GM10248 (cell line): ENCODE measurements around the gene NFIC.

Experiments used
- CTCF ChIA-PET: fragments of 300-600 bp; sonication (Branson Sonifier 250); formaldehyde crosslinking; extraction: SDS; loops from one replicate; lab custom pipeline; 2021; ENCODE audit warnings: antibody characterized with exemption; lab: Yijun Ruan, JAX
- POLR2A ChIA-PET: fragments of 350-650 bp; sonication (Branson Sonifier 250); formaldehyde crosslinking; extraction: SDS; loops from one replicate; lab custom pipeline; 2020; ENCODE audit warnings: antibody characterized with exemption; lab: Yijun Ruan, JAX
- DNase-seq: peaks from one replicate; pipeline ENCODE4 v3.0.0; 2012; ENCODE audit errors: extremely low spot score
- TF ChIP-seq, protein P1 (sequence below): IDR thresholded peaks from 2 replicates; pipeline ENCODE4 v1.5.1; 2012; ENCODE audit warnings: mild to moderate bottlenecking, low read depth; ENCODE audit errors: extremely low read depth, missing control alignments, control extremely low read depth

NFIC gene

DNA sequence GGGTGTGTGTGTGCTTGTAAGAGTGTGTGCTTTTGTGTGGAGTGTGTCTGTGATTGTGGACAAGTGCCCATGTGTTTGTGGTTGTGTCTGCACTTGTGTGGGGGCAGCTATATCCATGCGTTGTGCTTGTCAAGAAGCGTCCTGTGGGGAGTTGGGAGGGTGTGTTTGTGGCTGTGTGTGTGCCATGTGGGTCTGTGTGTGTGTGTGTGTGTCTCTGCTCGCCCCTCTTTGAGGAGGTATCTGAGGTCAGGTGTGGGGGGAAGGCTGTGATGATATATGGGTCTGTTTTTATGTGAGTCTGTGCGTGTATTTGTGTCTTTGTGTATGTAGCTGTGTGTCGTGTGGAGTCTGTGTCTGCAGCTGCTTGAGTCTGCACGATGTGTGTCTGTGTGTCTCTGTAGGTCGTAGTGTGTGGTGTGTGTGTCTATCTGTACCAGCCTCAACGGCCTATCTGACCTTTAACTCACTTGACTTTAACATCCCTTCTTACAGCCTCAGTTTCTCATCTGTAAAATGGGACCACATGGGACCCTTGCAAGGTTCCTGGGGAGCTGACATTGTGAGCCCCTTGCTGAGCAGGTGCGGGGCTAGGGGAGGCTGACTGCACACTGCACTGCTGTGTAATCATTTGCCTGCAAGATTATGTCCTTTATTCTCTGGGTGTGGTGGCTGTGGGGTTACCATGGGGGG lies 4.0 kb upstream of the NFIC start:
- POLR2A ChIA-PET, result interaction anchor here (0.6 kb wide), 1 partner anchor 10 kb away, joined by 3 read pairs; no protein-coding TSS in a partner anchor
- CTCF ChIA-PET, result interaction anchor here (1.0 to 1.9 kb wide), 3 partner anchors 48 to 123 kb away, joined by 3 to 7 read pairs (median 5); no protein-coding TSS in a partner anchor
- no peak for DNase-seq
- TF ChIP-seq, protein P1, sequence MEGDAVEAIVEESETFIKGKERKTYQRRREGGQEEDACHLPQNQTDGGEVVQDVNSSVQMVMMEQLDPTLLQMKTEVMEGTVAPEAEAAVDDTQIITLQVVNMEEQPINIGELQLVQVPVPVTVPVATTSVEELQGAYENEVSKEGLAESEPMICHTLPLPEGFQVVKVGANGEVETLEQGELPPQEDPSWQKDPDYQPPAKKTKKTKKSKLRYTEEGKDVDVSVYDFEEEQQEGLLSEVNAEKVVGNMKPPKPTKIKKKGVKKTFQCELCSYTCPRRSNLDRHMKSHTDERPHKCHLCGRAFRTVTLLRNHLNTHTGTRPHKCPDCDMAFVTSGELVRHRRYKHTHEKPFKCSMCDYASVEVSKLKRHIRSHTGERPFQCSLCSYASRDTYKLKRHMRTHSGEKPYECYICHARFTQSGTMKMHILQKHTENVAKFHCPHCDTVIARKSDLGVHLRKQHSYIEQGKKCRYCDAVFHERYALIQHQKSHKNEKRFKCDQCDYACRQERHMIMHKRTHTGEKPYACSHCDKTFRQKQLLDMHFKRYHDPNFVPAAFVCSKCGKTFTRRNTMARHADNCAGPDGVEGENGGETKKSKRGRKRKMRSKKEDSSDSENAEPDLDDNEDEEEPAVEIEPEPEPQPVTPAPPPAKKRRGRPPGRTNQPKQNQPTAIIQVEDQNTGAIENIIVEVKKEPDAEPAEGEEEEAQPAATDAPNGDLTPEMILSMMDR, result no peak

DNA sequence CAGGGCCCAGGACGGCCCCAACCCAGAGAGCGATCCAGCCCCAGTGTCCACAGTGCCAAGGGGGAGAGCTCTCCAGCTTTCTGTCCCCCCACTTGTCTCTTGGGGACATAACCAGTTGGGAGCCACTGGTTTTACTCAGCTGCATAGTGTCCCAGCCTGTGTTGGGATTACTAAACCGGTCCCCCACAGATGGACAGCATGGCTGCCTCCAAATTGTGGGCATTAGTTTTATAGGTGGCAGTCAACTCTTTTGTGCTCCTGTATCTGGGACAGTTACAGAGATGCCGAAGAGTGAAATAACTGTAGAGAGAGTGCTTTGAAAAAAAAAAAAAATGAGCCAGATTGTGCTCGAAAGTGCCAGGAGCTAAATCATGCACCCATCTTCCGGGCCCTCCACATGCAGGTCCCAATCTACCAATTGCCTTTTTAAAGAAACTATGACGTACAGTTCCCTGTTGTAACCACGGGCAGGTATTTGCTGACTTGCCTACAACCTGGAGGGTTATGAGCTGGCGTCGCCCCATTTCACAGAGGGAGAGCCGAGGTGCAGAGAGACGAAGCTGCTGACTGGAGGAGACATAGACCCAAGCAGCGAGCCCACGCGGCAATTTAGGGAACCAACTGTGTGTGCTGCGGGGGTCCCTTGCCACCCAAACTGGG lies 2.4 kb upstream of the NFIC start:
- CTCF ChIA-PET, result interaction anchor here (1.1 to 1.5 kb wide), 3 partner anchors 10 to 65 kb away, joined by 3 to 5 read pairs (median 3); no protein-coding TSS in a partner anchor
- no peak for DNase-seq
- TF ChIP-seq, protein P1, result no peak
- POLR2A ChIA-PET, result interaction anchor here (0.5 kb wide), 1 partner anchor 63 kb away, joined by 5 read pairs; no protein-coding TSS in a partner anchor

DNA sequence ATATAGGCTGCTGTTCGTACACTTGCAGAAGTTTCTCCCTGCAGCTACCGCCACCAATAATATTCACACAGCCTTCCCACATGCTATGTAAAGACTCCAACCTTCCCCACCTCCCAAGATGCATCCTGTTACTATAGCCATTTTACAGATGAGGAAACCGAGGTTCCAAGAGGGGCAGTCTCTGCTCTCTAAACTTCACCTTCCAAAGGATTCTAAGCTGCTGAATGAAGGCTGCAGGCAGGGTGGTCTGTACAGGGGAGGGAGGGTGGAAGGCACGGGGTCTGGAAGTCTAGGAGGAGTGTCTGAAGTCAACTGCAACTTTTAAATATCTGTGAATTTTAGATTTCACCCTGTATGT lies 1.9 kb upstream of the NFIC start:
- TF ChIP-seq, protein P1, result no peak
- no peak for DNase-seq
- ChIA-PET POLR2A (interaction anchor here (0.5 kb wide), 1 partner anchor 63 kb away, joined by 5 read pairs; no protein-coding TSS in a partner anchor), CTCF (interaction anchor here (1.1 to 1.5 kb wide), 3 partner anchors 11 to 65 kb away, joined by 3 to 5 read pairs (median 3); no protein-coding TSS in a partner anchor)

DNA sequence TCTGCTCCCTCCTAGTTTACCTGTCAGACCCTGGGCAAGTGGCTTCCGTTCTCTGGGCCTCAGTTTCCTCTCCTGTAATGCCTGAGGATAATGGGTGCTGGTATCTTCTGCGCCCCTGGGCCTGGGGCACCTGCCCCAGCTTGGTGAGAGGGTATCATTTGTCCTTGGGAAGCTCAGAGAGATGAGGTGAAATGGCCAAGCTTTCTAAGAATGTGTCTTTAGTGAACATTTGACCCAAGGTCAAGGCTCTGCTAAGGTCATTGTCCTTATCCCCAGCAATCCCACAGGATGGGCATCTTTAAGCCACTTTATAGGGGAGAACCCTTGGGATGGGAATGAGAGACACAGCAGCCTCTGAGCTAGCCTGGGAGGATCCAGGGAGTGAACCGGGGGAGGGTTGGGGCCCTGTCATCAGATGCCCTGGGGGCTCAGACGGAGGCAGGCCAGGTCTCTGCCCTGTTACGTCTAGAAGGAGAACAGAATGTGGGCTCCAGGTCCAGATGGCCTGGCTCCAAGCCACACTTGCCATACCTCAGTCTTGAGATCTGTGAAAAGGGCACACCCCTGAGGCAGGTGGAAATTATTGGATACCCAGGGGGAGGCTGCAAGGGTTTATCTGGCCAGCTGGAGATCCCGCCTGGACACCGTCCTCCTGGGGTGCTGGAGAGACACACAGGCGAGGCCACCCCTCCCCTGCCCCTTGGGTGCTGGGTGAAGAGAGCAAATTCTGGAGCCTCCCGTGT lies 1.1 kb upstream of the NFIC start:
- ChIA-PET CTCF (interaction anchor here (1.1 to 1.4 kb wide), 4 partner anchors 12 to 66 kb away, joined by 3 to 5 read pairs (median 4); no protein-coding TSS in a partner anchor), POLR2A (interaction anchor here (0.6 kb wide), 1 partner anchor 24 kb away, joined by 3 read pairs; no protein-coding TSS in a partner anchor)
- TF ChIP-seq, protein P1, result no peak
- DNase-seq, result no peak

DNA sequence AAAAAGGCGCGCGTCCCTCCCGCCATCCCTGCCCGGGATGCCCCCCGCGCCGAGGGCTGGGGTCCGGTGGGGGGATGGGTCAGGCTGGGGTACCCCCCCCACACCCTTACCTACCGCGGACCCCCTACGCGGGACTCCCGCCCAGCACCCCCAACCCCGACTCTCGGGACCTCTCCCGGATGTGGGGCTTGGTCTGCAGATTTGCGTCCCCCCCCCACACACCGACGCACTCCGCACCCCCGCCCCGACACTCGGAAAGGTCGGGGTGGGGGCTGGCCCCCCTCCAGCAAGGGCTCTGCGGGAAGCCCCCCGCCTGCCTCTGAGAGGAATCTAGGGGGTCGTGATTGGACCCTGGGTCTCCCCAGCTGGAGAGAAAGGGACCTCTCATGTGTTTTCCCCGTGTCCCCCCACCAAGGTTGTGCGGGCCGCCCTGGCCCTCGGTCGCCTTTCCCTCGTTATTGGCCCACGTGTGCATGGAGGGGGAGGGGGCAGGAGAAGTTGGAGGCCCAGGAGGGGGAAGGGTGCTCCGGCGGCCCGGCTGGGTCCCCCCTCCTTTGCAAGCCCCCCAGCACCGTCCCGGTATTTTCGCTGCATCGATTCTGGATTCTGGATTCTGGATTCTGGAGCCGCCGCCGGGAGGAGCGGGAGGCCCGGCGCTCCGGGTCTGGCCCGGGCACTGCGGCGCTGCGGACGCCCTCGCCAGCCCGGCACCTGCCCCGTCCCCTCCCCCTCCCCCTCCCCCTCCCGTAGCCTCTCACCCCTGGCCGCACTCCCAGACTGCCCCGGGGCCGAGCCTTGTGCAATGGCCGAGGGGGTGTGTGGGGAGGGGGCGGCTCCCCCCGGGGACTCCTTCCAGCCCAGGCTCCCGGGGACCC lies 607 bp downstream of the NFIC start:
- TF ChIP-seq, protein P1, result no peak
- CTCF ChIA-PET, result no interaction called here
- POLR2A ChIA-PET, result no interaction called here
- no peak for DNase-seq
